COLO829 (cell line): ENCODE measurements around the gene ANKRD44.

Experiments used
- DNase-seq: peaks from one replicate; pipeline ENCODE4 v3.0.0; 2012; ENCODE audit warnings: low spot score

ANKRD44 gene

GRCh38 chr2:197145471-197146056 lies 165.0 kb downstream of the ANKRD44 start:
- peak; percentile 90 for DNase-seq

DNA sequence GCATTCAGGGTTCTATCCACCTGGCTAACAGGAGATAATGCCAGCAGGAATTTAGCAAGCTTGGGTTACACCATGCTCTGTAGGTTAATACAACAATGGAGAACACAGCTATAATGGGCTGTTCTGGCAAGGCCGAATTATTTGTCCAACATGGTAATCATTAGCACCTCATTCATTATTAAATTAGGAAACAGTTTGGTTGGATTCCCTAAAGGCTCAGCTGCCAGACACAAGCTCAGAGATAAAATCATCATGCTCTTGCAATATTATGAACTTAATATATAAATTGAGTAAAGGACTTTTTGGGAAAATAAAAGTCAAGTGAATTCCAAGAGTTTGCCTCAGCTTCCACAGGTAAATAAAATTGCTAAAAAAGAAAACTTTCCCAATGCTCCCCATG lies 166.4 kb downstream of the ANKRD44 start:
- DNase-seq: no peak

GRCh38 chr2:197141702-197142473 lies 168.7 kb downstream of the ANKRD44 start:
- DNase-seq: no peak

DNA sequence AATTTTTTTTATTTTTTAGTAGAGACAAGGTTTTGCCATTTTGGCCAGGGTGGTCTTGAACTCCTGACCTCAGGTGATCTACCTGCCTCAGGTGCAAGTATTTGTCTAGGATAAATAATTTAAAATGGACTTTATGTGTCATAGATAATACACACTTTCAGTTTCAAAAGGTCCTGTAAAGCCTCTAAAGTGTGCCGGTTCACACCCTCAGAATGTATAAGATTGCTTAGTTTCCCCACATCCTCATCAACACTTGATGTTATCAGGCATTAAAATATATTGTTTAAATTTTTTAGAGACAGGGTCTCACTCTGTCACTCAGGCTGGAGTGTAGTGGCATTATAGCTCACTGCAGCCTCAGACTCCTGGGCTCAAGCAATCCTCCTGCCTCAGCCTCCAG lies 170.5 kb downstream of the ANKRD44 start:
- DNase-seq: no peak

- no peak for DNase-seq
Observed at GRCh38 chr2:197138506-197138905, 172.1 kb downstream of the ANKRD44 start.

DNA sequence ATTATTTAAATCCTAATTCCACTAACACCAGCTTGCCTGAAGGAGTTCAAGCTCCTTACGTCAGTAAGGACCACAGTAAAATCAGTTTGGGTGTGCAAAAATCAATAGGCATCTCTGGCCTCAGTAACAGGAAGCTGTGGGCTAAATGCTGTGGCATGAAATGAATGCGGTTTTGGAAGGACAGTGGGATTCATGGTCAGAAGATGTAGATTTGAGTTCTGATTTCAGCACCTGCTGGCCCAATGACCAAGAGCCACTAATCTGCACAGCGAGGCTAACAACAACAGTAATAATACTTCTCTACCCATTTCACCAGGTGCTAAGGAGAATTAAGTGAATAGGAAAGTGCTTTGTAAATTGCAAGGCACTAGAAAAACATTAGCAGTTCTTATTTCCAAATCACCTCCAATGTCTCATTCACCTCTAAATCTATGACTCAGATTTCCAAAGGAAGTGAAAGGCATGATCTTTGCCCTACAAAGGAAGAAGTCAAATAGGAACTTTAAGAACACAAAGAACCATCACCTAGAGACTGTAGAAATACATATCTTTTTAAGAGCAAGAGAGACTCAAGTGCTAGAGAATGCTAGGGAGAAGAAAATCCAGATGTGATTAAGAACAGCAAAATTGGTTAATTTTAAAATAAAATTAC lies 172.6 kb downstream of the ANKRD44 start:
- no peak for DNase-seq

DNA sequence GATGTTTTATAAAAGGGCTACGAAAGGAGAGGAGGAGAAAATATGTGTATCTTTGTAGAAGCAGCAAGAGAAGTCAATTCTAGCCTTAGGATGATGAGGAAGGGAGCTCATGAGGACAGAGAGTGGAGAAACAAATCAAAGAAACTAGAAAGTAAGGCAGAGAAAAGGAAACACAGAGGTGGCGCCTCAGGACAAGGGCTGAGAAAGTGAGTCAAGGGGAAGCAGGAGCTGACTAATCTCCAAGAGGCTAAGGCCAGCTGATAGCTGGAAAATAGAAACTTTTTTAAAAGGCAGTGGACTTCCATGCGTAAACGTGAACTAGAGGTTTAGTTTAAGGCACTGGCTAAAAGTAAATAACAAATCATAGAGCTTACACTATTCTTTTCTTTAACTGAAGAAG lies 173.3 kb downstream of the ANKRD44 start:
- no peak for DNase-seq

DNA sequence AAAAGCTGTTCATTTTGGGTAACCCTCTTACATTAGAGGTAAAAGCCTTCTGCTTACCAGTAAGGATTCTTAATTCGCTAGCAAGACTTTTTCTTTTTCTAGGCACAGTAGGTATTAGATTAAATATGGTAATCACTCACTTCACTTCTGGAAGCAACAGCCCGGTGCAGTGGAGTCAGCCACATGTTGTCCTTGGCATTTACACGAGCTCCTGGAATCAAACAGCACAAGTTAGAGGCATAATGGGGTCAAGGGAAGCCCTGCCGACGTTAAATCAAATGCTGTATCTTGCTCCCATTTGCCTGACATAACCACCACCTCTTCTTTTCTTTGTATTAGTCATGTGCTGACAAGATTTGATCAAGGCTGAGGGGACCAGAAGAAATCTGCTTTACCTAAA lies 174.1 kb downstream of the ANKRD44 start:
- DNase-seq: no peak

- DNase-seq: no peak
Observed at GRCh38 chr2:197135806-197136205, 174.8 kb downstream of the ANKRD44 start.

GRCh38 chr2:197134206-197134605 lies 176.4 kb downstream of the ANKRD44 start:
- DNase-seq: no peak

- DNase-seq: no peak
Observed at GRCh38 chr2:197131558-197131855, 179.1 kb downstream of the ANKRD44 start.

- no peak for DNase-seq
Observed at GRCh38 chr2:197130318-197130717, 180.3 kb downstream of the ANKRD44 start.

DNA sequence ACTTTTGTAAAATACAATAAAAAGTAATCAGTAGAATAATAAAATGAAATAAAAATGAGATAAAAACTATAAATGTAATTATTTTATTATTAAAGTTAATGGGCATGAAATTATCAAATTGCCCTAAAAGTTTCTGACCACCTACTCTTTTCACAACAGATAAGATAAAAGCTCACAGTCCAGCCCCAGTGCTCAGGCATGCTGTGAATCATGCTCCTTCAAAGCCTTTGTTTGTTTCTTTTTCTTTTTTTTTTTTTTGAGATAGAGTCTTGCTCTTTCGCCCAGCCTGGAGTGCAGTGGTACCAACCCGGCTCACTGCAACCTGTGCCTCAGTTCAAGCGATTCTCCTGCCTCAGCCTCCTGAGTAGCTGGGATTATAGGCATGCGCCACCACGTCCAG lies 181.7 kb downstream of the ANKRD44 start:
- no peak for DNase-seq

DNA sequence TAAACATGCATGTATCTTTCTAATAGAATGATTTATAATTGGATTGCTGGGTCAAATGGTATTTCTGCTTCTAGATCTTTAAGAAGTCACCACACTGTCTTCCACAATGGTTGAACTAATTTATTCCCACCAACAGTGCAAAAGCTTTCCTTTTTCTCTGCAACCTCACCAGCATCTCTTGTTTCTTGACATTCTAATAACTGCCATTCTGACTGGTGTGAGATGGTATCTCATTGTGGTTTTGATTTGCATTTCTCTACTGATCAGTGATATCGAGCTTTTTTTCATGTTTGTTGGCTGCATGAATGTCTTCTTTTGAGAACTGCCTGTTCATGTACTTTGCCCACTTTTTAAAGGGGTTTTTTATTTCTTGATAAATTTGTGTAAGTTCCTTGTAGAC lies 182.5 kb downstream of the ANKRD44 start:
- DNase-seq: no peak

DNA sequence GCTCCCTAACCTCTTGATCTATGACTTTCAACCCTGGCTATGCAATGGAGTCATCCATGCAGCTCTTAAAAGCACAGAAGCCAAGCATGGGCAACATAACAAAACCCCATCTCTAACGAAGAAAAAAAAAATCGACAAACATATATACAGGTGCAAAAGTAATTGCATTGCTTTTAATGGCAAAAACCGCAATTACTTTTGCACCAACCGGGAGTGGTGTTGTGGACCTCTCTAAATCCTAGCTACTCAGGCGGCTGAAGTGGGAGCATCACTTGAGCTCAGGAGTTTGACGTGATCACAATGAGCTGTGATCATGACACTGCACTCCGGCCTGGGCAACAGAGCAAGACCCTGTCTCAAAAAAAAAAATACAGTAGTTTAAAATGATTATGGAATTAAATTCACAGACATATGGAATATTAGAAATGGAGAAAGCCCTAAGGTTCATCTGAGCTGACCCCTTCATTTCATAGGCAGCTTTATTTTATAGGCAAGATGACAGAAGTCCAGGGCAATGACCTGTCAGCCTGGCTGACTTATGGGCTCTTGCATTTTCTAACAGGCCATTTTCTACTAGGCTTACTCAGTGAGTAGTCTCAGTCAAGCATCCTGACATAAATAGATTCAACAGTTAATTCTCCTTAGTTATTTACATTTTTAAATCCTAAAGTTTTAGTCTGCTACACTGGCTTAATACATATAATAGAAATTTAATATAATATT lies 183.8 kb downstream of the ANKRD44 start:
- no peak for DNase-seq

DNA sequence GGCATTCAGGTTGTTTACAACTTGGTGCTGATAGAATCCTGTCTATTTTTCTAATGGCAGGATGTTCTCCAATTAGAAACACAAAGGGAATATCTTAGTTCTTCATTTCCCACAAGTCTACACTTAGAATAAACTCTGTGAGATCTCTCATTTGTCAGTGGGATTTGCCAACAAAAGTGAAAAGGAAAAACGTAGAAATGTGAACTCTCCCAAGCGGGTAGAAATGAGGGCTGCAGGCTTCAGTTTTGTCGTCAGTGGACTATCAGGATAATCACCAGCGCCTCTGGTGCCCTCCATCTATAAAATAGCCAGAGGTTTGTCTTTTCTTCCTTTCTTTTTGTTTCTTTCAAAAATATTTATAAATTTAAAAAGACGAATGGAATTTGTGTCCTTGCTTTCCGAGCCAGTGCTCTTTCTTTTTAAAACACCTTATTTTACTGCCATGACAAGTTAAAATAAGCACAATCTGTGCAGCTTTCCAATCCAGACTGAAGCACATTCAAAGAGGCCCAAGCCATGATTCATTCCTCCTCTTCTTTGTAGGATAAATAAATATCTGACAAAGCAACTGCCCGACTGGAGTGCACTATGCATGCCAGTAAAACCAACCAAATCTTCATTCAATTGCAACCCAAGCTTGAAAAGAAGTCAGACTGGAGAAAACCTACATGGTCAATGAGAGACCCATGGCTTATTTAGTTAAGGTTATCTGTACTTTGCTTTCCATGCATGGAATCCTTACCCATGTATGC lies 185.8 kb downstream of the ANKRD44 start:
- DNase-seq: no peak

- no peak for DNase-seq
Observed at GRCh38 chr2:197122821-197123220, 187.8 kb downstream of the ANKRD44 start.

GRCh38 chr2:197121756-197122385 lies 188.7 kb downstream of the ANKRD44 start:
- DNase-seq: no peak

DNA sequence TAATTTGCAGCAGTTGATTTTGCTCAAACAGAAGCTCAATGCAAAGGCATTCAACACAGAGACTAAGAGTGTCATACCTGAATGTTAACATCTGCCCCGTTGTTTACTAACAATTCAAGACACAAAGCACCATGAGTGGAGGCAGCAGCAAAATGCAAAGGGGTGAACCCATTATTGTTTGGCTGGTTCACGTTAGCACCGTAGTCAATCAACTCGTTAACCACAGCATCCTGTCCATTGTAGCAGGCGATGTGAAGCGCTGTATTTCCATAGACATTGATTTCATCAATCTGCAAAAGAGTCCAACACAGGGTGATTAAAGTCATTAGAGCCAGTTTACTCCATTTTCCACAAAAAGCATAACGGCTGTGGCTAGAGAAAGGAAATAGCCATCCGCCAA lies 189.3 kb downstream of the ANKRD44 start:
- no peak for DNase-seq

GRCh38 chr2:197116306-197116879 lies 194.2 kb downstream of the ANKRD44 start:
- DNase-seq: no peak

DNA sequence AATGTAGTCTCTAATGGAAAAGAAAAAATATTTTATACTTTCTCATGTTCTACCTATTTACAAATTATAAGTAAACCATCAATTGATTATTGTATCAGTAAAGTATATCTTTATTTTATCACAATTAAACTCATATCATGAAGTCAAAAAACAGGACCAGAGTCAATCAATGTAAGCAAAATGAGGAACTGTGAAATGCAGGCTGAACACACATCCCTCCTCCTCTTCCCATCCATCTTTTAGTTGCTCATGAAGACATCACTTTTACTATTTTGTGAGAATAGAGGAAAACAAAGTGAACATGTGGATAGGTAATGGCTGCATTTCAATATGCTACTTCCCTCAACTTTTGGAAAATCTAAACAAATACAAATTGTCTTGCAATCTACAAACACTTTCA lies 195.3 kb downstream of the ANKRD44 start:
- no peak for DNase-seq
